Endometrial microvascular endothelial cells (primary cell): Measurements from ENCODE around the gene KPNB1. TPM values are rescaled to one million over a fixed set of nuclear protein-coding genes. Genes with fewer than 3 reads are reported as not detected.

Experiments used
- in situ Hi-C: cut with HindIII; loops from 2 replicates; pipeline ENCODE4 v1.10.0; 2017; ENCODE audit warnings: low sequenced_read_pairs, low pct_unique_long_range_greater_than_20kb; ENCODE audit errors: inconsistent ontology term
- total RNA-seq: library from RNA; depleted of rRNA; stranded (reverse); fragments of >200 nt; gene quantifications from one replicate; pipeline ENCODE4 v1.2.3, GENCODE V29; 2015; ENCODE audit errors: inconsistent ontology term

The KPNB1 gene
- total RNA-seq, 1 donor from 2014 or later = 488 TPM

GRCh38 chr17:47719411-47720152, 69.9 kb downstream of the KPNB1 start:
- in situ Hi-C loops = no loop called here

GRCh38 chr17:47720196-47720595, 70.5 kb downstream of the KPNB1 start:
- in situ Hi-C loops = no loop called here

GRCh38 chr17:47720754-47721533, 71.2 kb downstream of the KPNB1 start:
- in situ Hi-C loops = no loop called here

- in situ Hi-C loops = no loop called here
Observed at GRCh38 chr17:47721725-47722124, 72.0 kb downstream of the KPNB1 start.

GRCh38 chr17:47724705-47725104, 75.0 kb downstream of the KPNB1 start:
- in situ Hi-C loops = no loop called here

GRCh38 chr17:47725446-47726111, 75.9 kb downstream of the KPNB1 start:
- in situ Hi-C loops = no loop called here

- in situ Hi-C loops = no loop called here
Observed at GRCh38 chr17:47726796-47727703, 77.3 kb downstream of the KPNB1 start.

- in situ Hi-C loops = no loop called here
Observed at GRCh38 chr17:47727704-47728036, 78.0 kb downstream of the KPNB1 start.

- in situ Hi-C loops = no loop called here
Observed at GRCh38 chr17:47728214-47728877, 78.6 kb downstream of the KPNB1 start.

- in situ Hi-C loops = no loop called here
Observed at GRCh38 chr17:47729476-47729875, 79.8 kb downstream of the KPNB1 start.

GRCh38 chr17:47730681-47731080, 81.0 kb downstream of the KPNB1 start:
- in situ Hi-C loops = no loop called here

GRCh38 chr17:47731396-47731795, 81.7 kb downstream of the KPNB1 start:
- in situ Hi-C loops = no loop called here

GRCh38 chr17:47732399-47733046, 82.8 kb downstream of the KPNB1 start:
- in situ Hi-C loops = no loop called here

- in situ Hi-C loops = no loop called here
Observed at GRCh38 chr17:47733047-47733673, 83.4 kb downstream of the KPNB1 start, which contains the start of gene TBX21. Gene TBX21, plus strand, starts transcription at chr17:47733236. Its CDS starts 219 bp downstream, at chr17:47733455.

- in situ Hi-C loops = no loop called here
Observed at GRCh38 chr17:47733674-47734410, 84.1 kb downstream of the KPNB1 start.

GRCh38 chr17:47735139-47735464, 85.4 kb downstream of the KPNB1 start:
- in situ Hi-C loops = no loop called here
